ENCODE results near the gene ZNF488.

GRCh38 chr10:47380341-47381102 is 3.6 kb downstream of the ZNF488 start:
- TF ChIP-seq, protein P1, sequence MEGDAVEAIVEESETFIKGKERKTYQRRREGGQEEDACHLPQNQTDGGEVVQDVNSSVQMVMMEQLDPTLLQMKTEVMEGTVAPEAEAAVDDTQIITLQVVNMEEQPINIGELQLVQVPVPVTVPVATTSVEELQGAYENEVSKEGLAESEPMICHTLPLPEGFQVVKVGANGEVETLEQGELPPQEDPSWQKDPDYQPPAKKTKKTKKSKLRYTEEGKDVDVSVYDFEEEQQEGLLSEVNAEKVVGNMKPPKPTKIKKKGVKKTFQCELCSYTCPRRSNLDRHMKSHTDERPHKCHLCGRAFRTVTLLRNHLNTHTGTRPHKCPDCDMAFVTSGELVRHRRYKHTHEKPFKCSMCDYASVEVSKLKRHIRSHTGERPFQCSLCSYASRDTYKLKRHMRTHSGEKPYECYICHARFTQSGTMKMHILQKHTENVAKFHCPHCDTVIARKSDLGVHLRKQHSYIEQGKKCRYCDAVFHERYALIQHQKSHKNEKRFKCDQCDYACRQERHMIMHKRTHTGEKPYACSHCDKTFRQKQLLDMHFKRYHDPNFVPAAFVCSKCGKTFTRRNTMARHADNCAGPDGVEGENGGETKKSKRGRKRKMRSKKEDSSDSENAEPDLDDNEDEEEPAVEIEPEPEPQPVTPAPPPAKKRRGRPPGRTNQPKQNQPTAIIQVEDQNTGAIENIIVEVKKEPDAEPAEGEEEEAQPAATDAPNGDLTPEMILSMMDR (IDR thresholded peaks at IDR 0.05): no peak
- no peak for TF ChIP-seq CBX2 (IDR thresholded peaks at IDR 0.05; ENCODE audit: borderline replicate concordance, low read depth)
- TF ChIP-seq BHLHE40 (IDR thresholded peaks at IDR 0.05; ENCODE audit: low read depth, low read length): no peak
- TF ChIP-seq RFX5 (IDR thresholded peaks at IDR 0.05): no peak
- TF ChIP-seq RAD21 (conservative IDR thresholded peaks at IDR 0.05 in 1 of 2, IDR thresholded peaks at IDR 0.05 in 1 of 2): no peak
- no peak for TF ChIP-seq PBX3 (IDR thresholded peaks at IDR 0.05)
- no peak for TF ChIP-seq RNF2 (IDR thresholded peaks at IDR 0.05; ENCODE audit: borderline replicate concordance, low read depth)
- no peak for TF ChIP-seq POLR2A (IDR thresholded peaks at IDR 0.05; ENCODE audit: low read length)
- TF ChIP-seq ESRRA (IDR thresholded peaks at IDR 0.05; ENCODE audit: borderline replicate concordance, low read length): no peak
- TF ChIP-seq SMC3 (IDR thresholded peaks at IDR 0.05): no peak
- TF ChIP-seq, protein P2, sequence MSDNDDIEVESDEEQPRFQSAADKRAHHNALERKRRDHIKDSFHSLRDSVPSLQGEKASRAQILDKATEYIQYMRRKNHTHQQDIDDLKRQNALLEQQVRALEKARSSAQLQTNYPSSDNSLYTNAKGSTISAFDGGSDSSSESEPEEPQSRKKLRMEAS (IDR thresholded peaks at IDR 0.05): no peak
- TF ChIP-seq ZNF302 (CRISPR knock-in tag; IDR thresholded peaks at IDR 0.05): no peak
- TF ChIP-seq MAFK (IDR thresholded peaks at IDR 0.05; ENCODE audit: partially characterized antibody): no peak
- TF ChIP-seq, protein P3, sequence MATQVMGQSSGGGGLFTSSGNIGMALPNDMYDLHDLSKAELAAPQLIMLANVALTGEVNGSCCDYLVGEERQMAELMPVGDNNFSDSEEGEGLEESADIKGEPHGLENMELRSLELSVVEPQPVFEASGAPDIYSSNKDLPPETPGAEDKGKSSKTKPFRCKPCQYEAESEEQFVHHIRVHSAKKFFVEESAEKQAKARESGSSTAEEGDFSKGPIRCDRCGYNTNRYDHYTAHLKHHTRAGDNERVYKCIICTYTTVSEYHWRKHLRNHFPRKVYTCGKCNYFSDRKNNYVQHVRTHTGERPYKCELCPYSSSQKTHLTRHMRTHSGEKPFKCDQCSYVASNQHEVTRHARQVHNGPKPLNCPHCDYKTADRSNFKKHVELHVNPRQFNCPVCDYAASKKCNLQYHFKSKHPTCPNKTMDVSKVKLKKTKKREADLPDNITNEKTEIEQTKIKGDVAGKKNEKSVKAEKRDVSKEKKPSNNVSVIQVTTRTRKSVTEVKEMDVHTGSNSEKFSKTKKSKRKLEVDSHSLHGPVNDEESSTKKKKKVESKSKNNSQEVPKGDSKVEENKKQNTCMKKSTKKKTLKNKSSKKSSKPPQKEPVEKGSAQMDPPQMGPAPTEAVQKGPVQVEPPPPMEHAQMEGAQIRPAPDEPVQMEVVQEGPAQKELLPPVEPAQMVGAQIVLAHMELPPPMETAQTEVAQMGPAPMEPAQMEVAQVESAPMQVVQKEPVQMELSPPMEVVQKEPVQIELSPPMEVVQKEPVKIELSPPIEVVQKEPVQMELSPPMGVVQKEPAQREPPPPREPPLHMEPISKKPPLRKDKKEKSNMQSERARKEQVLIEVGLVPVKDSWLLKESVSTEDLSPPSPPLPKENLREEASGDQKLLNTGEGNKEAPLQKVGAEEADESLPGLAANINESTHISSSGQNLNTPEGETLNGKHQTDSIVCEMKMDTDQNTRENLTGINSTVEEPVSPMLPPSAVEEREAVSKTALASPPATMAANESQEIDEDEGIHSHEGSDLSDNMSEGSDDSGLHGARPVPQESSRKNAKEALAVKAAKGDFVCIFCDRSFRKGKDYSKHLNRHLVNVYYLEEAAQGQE (IDR thresholded peaks at IDR 0.05): no peak

Measured in A549 (cell line).